ENCODE results near the gene ERFL.

The ERFL gene

DNA sequence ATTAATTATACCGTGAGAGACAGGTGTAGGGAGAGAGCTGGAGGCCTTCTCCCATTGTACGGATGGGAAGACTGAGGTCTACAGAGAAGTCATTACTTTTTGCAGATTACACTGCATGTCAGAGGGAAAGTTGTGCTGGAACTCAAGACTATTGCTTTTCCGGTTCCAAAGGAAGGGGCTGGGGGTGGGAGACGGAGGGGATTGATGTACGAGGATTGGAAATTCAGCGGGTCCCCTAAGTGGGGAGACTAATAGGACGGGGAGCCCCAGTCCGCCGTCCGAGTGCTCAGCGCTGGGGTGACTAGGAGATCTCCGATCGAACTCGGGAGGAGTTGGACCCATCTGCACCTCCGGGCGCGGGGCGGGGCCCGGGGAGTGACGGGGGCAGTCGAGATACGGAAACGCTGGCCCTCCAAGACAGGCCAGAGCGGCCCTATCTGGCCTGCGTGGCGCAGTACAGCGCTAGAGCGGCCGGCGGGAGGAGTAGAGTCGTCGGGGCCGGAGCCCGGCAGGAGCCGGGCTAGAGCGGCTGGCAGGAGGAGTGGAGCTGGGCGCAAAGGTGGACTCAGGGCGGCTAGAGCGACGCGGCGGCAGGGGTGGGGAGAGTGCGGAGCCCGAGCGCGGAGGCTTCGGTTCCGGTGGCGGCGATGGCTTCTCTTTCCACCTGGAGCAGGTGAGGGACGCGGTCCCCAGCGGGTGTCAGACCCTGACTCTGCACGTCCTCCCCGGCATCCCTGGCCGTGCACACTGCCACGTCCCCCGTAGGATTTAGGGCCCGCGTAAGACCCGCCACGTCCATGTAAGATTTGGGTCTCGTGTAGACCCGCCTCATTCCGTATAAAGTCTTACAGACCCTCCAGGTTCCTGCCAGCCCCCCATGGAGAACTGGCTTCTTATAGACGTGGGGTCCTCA lies 44.2 kb downstream of the ERFL start (continued):
- TF ChIP-seq ZEB2 (tag by site-specific recombination; IDR thresholded peaks at IDR 0.05) = peak; percentile 99
- no peak for TF ChIP-seq HOXC10 (CRISPR knock-in tag; IDR thresholded peaks at IDR 0.05)
- TF ChIP-seq, protein P1, sequence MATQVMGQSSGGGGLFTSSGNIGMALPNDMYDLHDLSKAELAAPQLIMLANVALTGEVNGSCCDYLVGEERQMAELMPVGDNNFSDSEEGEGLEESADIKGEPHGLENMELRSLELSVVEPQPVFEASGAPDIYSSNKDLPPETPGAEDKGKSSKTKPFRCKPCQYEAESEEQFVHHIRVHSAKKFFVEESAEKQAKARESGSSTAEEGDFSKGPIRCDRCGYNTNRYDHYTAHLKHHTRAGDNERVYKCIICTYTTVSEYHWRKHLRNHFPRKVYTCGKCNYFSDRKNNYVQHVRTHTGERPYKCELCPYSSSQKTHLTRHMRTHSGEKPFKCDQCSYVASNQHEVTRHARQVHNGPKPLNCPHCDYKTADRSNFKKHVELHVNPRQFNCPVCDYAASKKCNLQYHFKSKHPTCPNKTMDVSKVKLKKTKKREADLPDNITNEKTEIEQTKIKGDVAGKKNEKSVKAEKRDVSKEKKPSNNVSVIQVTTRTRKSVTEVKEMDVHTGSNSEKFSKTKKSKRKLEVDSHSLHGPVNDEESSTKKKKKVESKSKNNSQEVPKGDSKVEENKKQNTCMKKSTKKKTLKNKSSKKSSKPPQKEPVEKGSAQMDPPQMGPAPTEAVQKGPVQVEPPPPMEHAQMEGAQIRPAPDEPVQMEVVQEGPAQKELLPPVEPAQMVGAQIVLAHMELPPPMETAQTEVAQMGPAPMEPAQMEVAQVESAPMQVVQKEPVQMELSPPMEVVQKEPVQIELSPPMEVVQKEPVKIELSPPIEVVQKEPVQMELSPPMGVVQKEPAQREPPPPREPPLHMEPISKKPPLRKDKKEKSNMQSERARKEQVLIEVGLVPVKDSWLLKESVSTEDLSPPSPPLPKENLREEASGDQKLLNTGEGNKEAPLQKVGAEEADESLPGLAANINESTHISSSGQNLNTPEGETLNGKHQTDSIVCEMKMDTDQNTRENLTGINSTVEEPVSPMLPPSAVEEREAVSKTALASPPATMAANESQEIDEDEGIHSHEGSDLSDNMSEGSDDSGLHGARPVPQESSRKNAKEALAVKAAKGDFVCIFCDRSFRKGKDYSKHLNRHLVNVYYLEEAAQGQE (tag by site-specific recombination; IDR thresholded peaks at IDR 0.05) = peak; percentile 47; the same call in 1 of the 2 replicates
- TF ChIP-seq OVOL3 (tag by site-specific recombination; IDR thresholded peaks at IDR 0.05) = 0 out of 2 replicates have a peak, but pooled peaks have one; percentile 25
- TF ChIP-seq ZNF530 (tag by site-specific recombination; IDR thresholded peaks at IDR 0.05; ENCODE audit: low read depth) = no peak
- TF ChIP-seq, protein P2, sequence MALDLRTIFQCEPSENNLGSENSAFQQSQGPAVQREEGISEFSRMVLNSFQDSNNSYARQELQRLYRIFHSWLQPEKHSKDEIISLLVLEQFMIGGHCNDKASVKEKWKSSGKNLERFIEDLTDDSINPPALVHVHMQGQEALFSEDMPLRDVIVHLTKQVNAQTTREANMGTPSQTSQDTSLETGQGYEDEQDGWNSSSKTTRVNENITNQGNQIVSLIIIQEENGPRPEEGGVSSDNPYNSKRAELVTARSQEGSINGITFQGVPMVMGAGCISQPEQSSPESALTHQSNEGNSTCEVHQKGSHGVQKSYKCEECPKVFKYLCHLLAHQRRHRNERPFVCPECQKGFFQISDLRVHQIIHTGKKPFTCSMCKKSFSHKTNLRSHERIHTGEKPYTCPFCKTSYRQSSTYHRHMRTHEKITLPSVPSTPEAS (tag by site-specific recombination; IDR thresholded peaks at IDR 0.05) = peak; percentile 7; the same call in 1 of the 2 replicates
- TF ChIP-seq MEIS1 (CRISPR knock-in tag; IDR thresholded peaks at IDR 0.05; ENCODE audit: borderline replicate concordance) = no peak
- TF ChIP-seq, protein P3, sequence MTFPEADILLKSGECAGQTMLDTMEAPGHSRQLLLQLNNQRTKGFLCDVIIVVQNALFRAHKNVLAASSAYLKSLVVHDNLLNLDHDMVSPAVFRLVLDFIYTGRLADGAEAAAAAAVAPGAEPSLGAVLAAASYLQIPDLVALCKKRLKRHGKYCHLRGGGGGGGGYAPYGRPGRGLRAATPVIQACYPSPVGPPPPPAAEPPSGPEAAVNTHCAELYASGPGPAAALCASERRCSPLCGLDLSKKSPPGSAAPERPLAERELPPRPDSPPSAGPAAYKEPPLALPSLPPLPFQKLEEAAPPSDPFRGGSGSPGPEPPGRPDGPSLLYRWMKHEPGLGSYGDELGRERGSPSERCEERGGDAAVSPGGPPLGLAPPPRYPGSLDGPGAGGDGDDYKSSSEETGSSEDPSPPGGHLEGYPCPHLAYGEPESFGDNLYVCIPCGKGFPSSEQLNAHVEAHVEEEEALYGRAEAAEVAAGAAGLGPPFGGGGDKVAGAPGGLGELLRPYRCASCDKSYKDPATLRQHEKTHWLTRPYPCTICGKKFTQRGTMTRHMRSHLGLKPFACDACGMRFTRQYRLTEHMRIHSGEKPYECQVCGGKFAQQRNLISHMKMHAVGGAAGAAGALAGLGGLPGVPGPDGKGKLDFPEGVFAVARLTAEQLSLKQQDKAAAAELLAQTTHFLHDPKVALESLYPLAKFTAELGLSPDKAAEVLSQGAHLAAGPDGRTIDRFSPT (tag by site-specific recombination; IDR thresholded peaks at IDR 0.05) = no peak
- no peak for TF ChIP-seq SETDB1 (IDR thresholded peaks at IDR 0.05; ENCODE audit: insufficient read length, low read length)
- TF ChIP-seq ZNF10 (tag by site-specific recombination; IDR thresholded peaks at IDR 0.05) = 0 out of 2 replicates have a peak, but pooled peaks have one; percentile 26
- TF ChIP-seq KLF7 (tag by site-specific recombination; IDR thresholded peaks at IDR 0.05; ENCODE audit: borderline replicate concordance) = peak; percentile 93
- TF ChIP-seq ZNF585B (tag by site-specific recombination; IDR thresholded peaks at IDR 0.05) = no peak
- TF ChIP-seq PRDM1 (tag by site-specific recombination; IDR thresholded peaks at IDR 0.05) = peak; percentile 76
- no peak for TF ChIP-seq ZNF416 (tag by site-specific recombination; IDR thresholded peaks at IDR 0.05)
- TF ChIP-seq, protein P4, sequence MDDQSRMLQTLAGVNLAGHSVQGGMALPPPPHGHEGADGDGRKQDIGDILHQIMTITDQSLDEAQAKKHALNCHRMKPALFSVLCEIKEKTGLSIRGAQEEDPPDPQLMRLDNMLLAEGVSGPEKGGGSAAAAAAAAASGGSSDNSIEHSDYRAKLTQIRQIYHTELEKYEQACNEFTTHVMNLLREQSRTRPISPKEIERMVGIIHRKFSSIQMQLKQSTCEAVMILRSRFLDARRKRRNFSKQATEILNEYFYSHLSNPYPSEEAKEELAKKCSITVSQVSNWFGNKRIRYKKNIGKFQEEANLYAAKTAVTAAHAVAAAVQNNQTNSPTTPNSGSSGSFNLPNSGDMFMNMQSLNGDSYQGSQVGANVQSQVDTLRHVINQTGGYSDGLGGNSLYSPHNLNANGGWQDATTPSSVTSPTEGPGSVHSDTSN (CRISPR knock-in tag; IDR thresholded peaks at IDR 0.05) = no peak; the same call in 1 of the 2 replicates
- peak; percentile 92 for TF ChIP-seq ZNF843 (tag by site-specific recombination; IDR thresholded peaks at IDR 0.05)
- TF ChIP-seq ZNF138 (tag by site-specific recombination; IDR thresholded peaks at IDR 0.05; ENCODE audit: borderline replicate concordance) = 0 out of 2 replicates have a peak, but pooled peaks have one; percentile 46
- TF ChIP-seq ZIC2 (tag by site-specific recombination; IDR thresholded peaks at IDR 0.05) = peak; percentile 65
- no peak for TF ChIP-seq ZNF302 (tag by site-specific recombination; IDR thresholded peaks at IDR 0.05; ENCODE audit: low read depth)
- no peak for TF ChIP-seq ZNF510 (tag by site-specific recombination; IDR thresholded peaks at IDR 0.05; ENCODE audit: insufficient replicate concordance)
- no peak for TF ChIP-seq GFI1B (tag by site-specific recombination; IDR thresholded peaks at IDR 0.05)
- no peak for TF ChIP-seq ZNF114 (tag by site-specific recombination; IDR thresholded peaks at IDR 0.05)
- TF ChIP-seq YY1 (tag by site-specific recombination; IDR thresholded peaks at IDR 0.05) = peak; percentile 82; the same call in 1 of the 2 replicates
- TF ChIP-seq ZNF837 (tag by site-specific recombination; IDR thresholded peaks at IDR 0.05) = no peak
- no peak for TF ChIP-seq ZNF112 (tag by site-specific recombination; IDR thresholded peaks at IDR 0.05)
- peak; percentile 60; the same call in 1 of the 2 replicates for TF ChIP-seq ZNF561 (tag by site-specific recombination; IDR thresholded peaks at IDR 0.05; ENCODE audit: borderline replicate concordance)
- TF ChIP-seq ZNF621 (tag by site-specific recombination; IDR thresholded peaks at IDR 0.05) = no peak
- no peak for TF ChIP-seq ZNF341 (tag by site-specific recombination; IDR thresholded peaks at IDR 0.05; ENCODE audit: low read depth)
- TF ChIP-seq ZFHX2 (tag by site-specific recombination; conservative IDR thresholded peaks at IDR 0.05) = peak; percentile 75
- TF ChIP-seq, protein P5, sequence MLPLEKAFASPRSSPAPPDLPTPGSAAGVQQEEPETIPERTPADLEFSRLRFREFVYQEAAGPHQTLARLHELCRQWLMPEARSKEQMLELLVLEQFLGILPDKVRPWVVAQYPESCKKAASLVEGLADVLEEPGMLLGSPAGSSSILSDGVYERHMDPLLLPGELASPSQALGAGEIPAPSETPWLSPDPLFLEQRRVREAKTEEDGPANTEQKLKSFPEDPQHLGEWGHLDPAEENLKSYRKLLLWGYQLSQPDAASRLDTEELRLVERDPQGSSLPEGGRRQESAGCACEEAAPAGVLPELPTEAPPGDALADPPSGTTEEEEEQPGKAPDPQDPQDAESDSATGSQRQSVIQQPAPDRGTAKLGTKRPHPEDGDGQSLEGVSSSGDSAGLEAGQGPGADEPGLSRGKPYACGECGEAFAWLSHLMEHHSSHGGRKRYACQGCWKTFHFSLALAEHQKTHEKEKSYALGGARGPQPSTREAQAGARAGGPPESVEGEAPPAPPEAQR (tag by site-specific recombination; IDR thresholded peaks at IDR 0.05) = peak; percentile 91
